HepG2 (cell line): Measurements from ENCODE around the gene USP7. TPM values are rescaled to one million over a fixed set of nuclear protein-coding genes. Genes with fewer than 3 reads are reported as not detected.

Experiments
- ATAC-seq: fragments of 200-7000 bp; cut with Tn5 transposase; 3 replicates; pipeline ENCODE4 v1.9.1; 2020; ENCODE audit warnings: mild to moderate bottlenecking, moderate library complexity
- BruUV-seq: library from RNA; stranded (reverse); fragments of 400-500 nt; replicated peaks from 2 replicates; lab custom pipeline; 2021; lab: Mats Ljungman, UMichigan
- CTCF ChIA-PET: fragments of 300-600 bp; formaldehyde crosslinking; extraction: SDS; loops from one replicate; lab custom pipeline; 2021; ENCODE audit warnings: low total read pairs, inconsistent platforms, low intra/inter-chr PET ratio; lab: Yijun Ruan, JAX
- POLR2A ChIA-PET: fragments of 350-600 bp; sonication (Branson Sonifier 250); formaldehyde crosslinking; loops from one replicate; lab custom pipeline; 2020; ENCODE audit warnings: antibody characterized with exemption, inconsistent platforms; lab: Yijun Ruan, JAX
- DNase-seq: peaks from one replicate; pipeline ENCODE4 v3.0.0-alpha.2; 2015; ENCODE audit warnings: low spot score
- FAIRE-seq: peaks from 3 replicates; lab custom pipeline; 2011; peaks lifted over from hg19 to GRCh38; lab: Jason Lieb, UNC
- H2AFZ ChIP-seq: one replicate; pipeline ENCODE4 v1.6.1; 2011; ENCODE audit warnings: low read length, inconsistent platforms
- H3K27ac ChIP-seq: fragments of 300-600 bp; 3 replicates; pipeline ENCODE4 v1.8.0; 2011; ENCODE audit warnings: mixed run types, mild to moderate bottlenecking, mixed read lengths, low read length, inconsistent platforms; ENCODE audit not compliant: insufficient read depth; ENCODE audit errors: extremely low read length
- H3K27me3 ChIP-seq, 2 experiments: fragments of 200-600 bp in 1 of 2; 2 replicates in 1 of 2; 3 replicates in 1 of 2; pipeline versions ENCODE4 v1.6.0 to v1.8.0; 2011; ENCODE audit warnings: low read length in 2 of 2, mild to moderate bottlenecking in 2 of 2, moderate library complexity in 2 of 2, inconsistent platforms in 1 of 2; ENCODE audit not compliant: insufficient read depth in 2 of 2, control insufficient read depth in 1 of 2
- H3K36me3 ChIP-seq, 2 experiments: fragments of 200-600 bp in 1 of 2; replicated peaks in 1 of 2; 2 replicates in 1 of 2; 3 replicates in 1 of 2; pipeline versions ENCODE4 v1.5.1 to v1.8.0; 2011; ENCODE audit warnings: low read length in 2 of 2, inconsistent platforms in 1 of 2; ENCODE audit not compliant: insufficient read depth in 2 of 2, control insufficient read depth in 1 of 2
- H3K4me1 ChIP-seq: 2 replicates; pipeline ENCODE4 v1.5.1; 2012; ENCODE audit warnings: low read length, inconsistent platforms; ENCODE audit not compliant: insufficient read depth
- H3K4me2 ChIP-seq: 2 replicates; pipeline ENCODE4 v1.6.0; 2011; ENCODE audit warnings: low read depth, low read length, inconsistent platforms
- H3K4me3 ChIP-seq, 3 experiments: fragments of 200-600 bp in 1 of 3; sonication (generic), shearing (Covaris generic) in 1 of 3; replicated peaks in 1 of 3; 2 replicates each; pipeline ENCODE4 v1.5.1; 2011 to 2016; ENCODE audit warnings: low read length in 3 of 3, inconsistent platforms in 2 of 3, low read depth in 2 of 3, mild to moderate bottlenecking in 2 of 3, control low read depth in 1 of 3, mixed read lengths in 1 of 3; ENCODE audit not compliant: insufficient read depth in 1 of 3
- H3K79me2 ChIP-seq: one replicate; pipeline ENCODE4 v1.6.1; 2011; ENCODE audit warnings: low read length, inconsistent platforms; ENCODE audit not compliant: insufficient read depth
- H3K9ac ChIP-seq: 2 replicates; pipeline ENCODE4 v1.6.0; 2011; ENCODE audit warnings: mild to moderate bottlenecking, low read depth, low read length, inconsistent platforms; ENCODE audit not compliant: insufficient read depth
- H3K9me3 ChIP-seq: 2 replicates; pipeline ENCODE4 v1.5.1; 2012; ENCODE audit warnings: mild to moderate bottlenecking, low read length
- H4K20me1 ChIP-seq: 2 replicates; pipeline ENCODE4 v1.6.0; 2011; ENCODE audit warnings: inconsistent platforms, mild to moderate bottlenecking, low read length, moderate library complexity; ENCODE audit not compliant: insufficient read depth
- AGO2 ChIP-seq: fragments of 200-400 bp; formaldehyde crosslinking; optimal IDR thresholded peaks from 2 replicates; pipeline ENCODE3; 2017; ENCODE audit warnings: mild to moderate bottlenecking, low read depth, low read length, moderate library complexity
- CSRNP2 ChIP-seq: sonication (generic); formaldehyde crosslinking; conservative IDR thresholded peaks from 2 replicates; pipeline ENCODE4 v1.8.0; 2022; ENCODE audit warnings: low read depth, missing genetic modification reagents
- EEA1 ChIP-seq: sonication (generic); formaldehyde crosslinking; IDR thresholded peaks from 2 replicates; pipeline ENCODE4 v1.5.1; 2020; ENCODE audit warnings: mild to moderate bottlenecking, missing genetic modification reagents, borderline replicate concordance
- PREB ChIP-seq: sonication (generic); formaldehyde crosslinking; IDR thresholded peaks from 2 replicates; pipeline ENCODE4 v1.4.0; 2020; ENCODE audit warnings: missing genetic modification reagents
- PRMT3 ChIP-seq: sonication (generic); formaldehyde crosslinking; IDR thresholded peaks from 2 replicates; pipeline ENCODE4 v1.8.1; 2022; ENCODE audit warnings: low read depth, mild to moderate bottlenecking, moderate library complexity, missing genetic modification reagents, borderline replicate concordance
- RBM22 ChIP-seq: fragments of 200-400 bp; formaldehyde crosslinking; optimal IDR thresholded peaks from 2 replicates; pipeline ENCODE3; 2017; ENCODE audit warnings: mild to moderate bottlenecking, low read length, moderate library complexity
- RFXAP ChIP-seq: sonication (generic); formaldehyde crosslinking; IDR thresholded peaks from 2 replicates; pipeline ENCODE4 v1.4.0; 2020; ENCODE audit warnings: missing genetic modification reagents, borderline replicate concordance
- WGBS: methylation state at CpG from one replicate; pipeline ENCODE4 v1.1.6; 2017; ENCODE audit warnings: low lambda C conversion rate; 5-methylcytosine and 5-hydroxymethylcytosine counted together
- in situ Hi-C: cut with HindIII; loops from 2 replicates; pipeline ENCODE4 v1.10.0; 2017; ENCODE audit warnings: low pct_unique_long_range_greater_than_20kb; ENCODE audit not compliant: extremely low pct_ligation_motif_present
- intact Hi-C: fragments of 100-400 bp; cut with micrococcal nuclease; formaldehyde crosslinking; loops from one replicate; pipeline ENCODE4 v1.10.0; 2022; ENCODE audit not compliant: unreplicated experiment
- polyA plus RNA-seq, 8 experiments: library from polyadenylated mRNA; depleted of rRNA in 3 of 8; stranded (reverse) in 7 of 8; unstranded in 1 of 8; fragments of >200 nt; fragmentation: Illumina TruSeq in 4 of 8; extraction: Trizol in 4 of 8; gene quantifications; 2 replicates each; pipeline versions ENCODE4 v1.2.1 to v1.2.3, GENCODE V29; 2011 to 2016; ENCODE audit warnings: low read depth in 4 of 8, missing spikeins in 1 of 8, mixed read lengths in 1 of 8; ENCODE audit not compliant: insufficient read depth in 1 of 8
- total RNA-seq, 5 experiments: library from RNA; depleted of rRNA; stranded (reverse); fragments of >200 nt; fragmentation: Illumina TruSeq; extraction: Trizol; gene quantifications; 2 replicates each; pipeline ENCODE4 v1.2.3, GENCODE V29; 2016; ENCODE audit warnings: low read depth in 1 of 5

The USP7 gene
- total and polyA plus RNA-seq, 2 of the 13 experiments (the other 11 are each of a cell fraction or from before 2014, with no cell fraction given) = 52.5 to 173 TPM

GRCh38 chr16:8923199-8923598 is 40.5 kb downstream of the USP7 start (continued):
- no peak for TF ChIP-seq CSRNP2

- Histone ChIP-seq H3K4me1 (no peaks in the 10 kb centered on the region), H3K79me2 (peaks cover 46% of the 10 kb centered on the region), H2AFZ (no peak overlapping the region), H3K9ac (no peak overlapping the region), H4K20me1 (peaks cover 34% of the 10 kb centered on the region), H3K4me3 (no peak overlapping the region), H3K9me3 (no peaks in the 10 kb centered on the region), H3K36me3 (peaks cover 57 to 95% of the 10 kb centered on the region in 2 experiments), H3K4me2 (no peak overlapping the region), H3K27me3 (no peaks in the 10 kb centered on the region), H3K27ac (no peak overlapping the region)
- POLR2A ChIA-PET = no interaction called here
- TF ChIP-seq AGO2 (peak; percentile 46), EEA1 (CRISPR knock-in tag) (no peak), RBM22 (peak; percentile 88), PRMT3 (CRISPR knock-in tag) (no peak), PREB (CRISPR knock-in tag) (no peak), RFXAP (CRISPR knock-in tag) (no peak)
- no peak for ATAC-seq
- in situ Hi-C loops (no loop called here), intact Hi-C loops (no loop called here)
- FAIRE-seq = no peak
- CTCF ChIA-PET = no interaction called here
- no peak for DNase-seq
- WGBS = 99% methylated on average over 10 of the region's 10 CpGs
- BruUV-seq = no TSS peak
Measured at GRCh38 chr16:8921347-8921984, 42.2 kb downstream of the USP7 start.
